CD4-positive, alpha-beta T cell (primary cell): ENCODE results near the gene ZNF106. TPM values are rescaled to one million over a fixed set of nuclear protein-coding genes. Genes with fewer than 3 reads are reported as not detected.

ENCODE experiments used
- ATAC-seq: fragments of 200-7000 bp; cut with Tn5 transposase; one replicate; pipeline ENCODE4 v1.10.0; 2022; ENCODE audit warnings: mild to moderate bottlenecking; ENCODE audit not compliant: poor library complexity
- CTCF ChIA-PET: fragments of 350-600 bp; sonication (Branson Sonifier 250); formaldehyde crosslinking; loops from one replicate; lab custom pipeline; 2021; ENCODE audit warnings: antibody characterized with exemption, inconsistent platforms; lab: Charles Lee
- POLR2A ChIA-PET: fragments of 350-600 bp; sonication (Branson Sonifier 250); formaldehyde crosslinking; loops from one replicate; lab custom pipeline; 2021; ENCODE audit warnings: antibody characterized with exemption, inconsistent platforms; lab: Charles Lee
- DNase-seq, 14 experiments: peaks; one replicate each; pipeline ENCODE4 v3.0.0-alpha.2; 2013 to 2020; ENCODE audit warnings: mixed read lengths in 2 of 14
- H3K27ac ChIP-seq, 2 donors: one replicate each; pipeline versions ENCODE4 v1.5.1 to v1.7.0; 2013; ENCODE audit warnings: low read length in 2 of 2, low read depth in 1 of 2, mild to moderate bottlenecking in 1 of 2
- H3K27me3 ChIP-seq, 2 experiments: 1 replicate in 1 of 2; 2 replicates in 1 of 2; pipeline versions ENCODE4 v1.6.1 to v1.7.0; 2013; ENCODE audit warnings: low read length in 2 of 2, control low read depth in 1 of 2, mild to moderate bottlenecking in 1 of 2, moderate library complexity in 1 of 2; ENCODE audit not compliant: insufficient read depth in 2 of 2, control insufficient read depth in 1 of 2
- H3K36me3 ChIP-seq: one replicate; pipeline ENCODE4 v1.6.1; 2013; ENCODE audit warnings: low read length, control low read depth; ENCODE audit not compliant: insufficient read depth
- H3K4me1 ChIP-seq: one replicate; pipeline ENCODE4 v1.6.1; 2013; ENCODE audit warnings: low read length, control low read depth; ENCODE audit not compliant: insufficient read depth
- H3K4me3 ChIP-seq: one replicate; pipeline ENCODE4 v1.5.1; 2013; ENCODE audit warnings: mild to moderate bottlenecking, low read length, moderate library complexity
- H3K9me3 ChIP-seq, 2 experiments: 1 replicate in 1 of 2; 2 replicates in 1 of 2; pipeline versions ENCODE4 v1.6.1 to v1.7.0; 2013; ENCODE audit warnings: low read length in 2 of 2, mild to moderate bottlenecking in 2 of 2, control low read depth in 1 of 2, moderate library complexity in 1 of 2; ENCODE audit not compliant: control insufficient read depth in 1 of 2, insufficient read depth in 1 of 2
- H3K27ac Mint-ChIP-seq: one replicate; pipeline ENCODE4 v1.8.0; 2020; ENCODE audit warnings: mixed read lengths
- H3K27me3 Mint-ChIP-seq: one replicate; pipeline ENCODE4 v1.8.0; 2021; ENCODE audit warnings: mixed read lengths
- H3K36me3 Mint-ChIP-seq: one replicate; pipeline ENCODE4 v1.8.0; 2021; ENCODE audit warnings: low read depth, mixed read lengths
- H3K4me1 Mint-ChIP-seq: one replicate; pipeline ENCODE4 v1.8.0; 2021; ENCODE audit warnings: low read depth, mixed read lengths
- H3K4me3 Mint-ChIP-seq: one replicate; pipeline ENCODE4 v1.8.0; 2020; ENCODE audit warnings: mild to moderate bottlenecking, mixed read lengths
- H3K9me3 Mint-ChIP-seq: one replicate; pipeline ENCODE4 v1.8.0; 2020; ENCODE audit warnings: mixed read lengths
- CTCF ChIP-seq: fragments of 200-600 bp; IDR thresholded peaks from one replicate; pipeline ENCODE4 v1.8.0; 2022; ENCODE audit warnings: antibody characterized with exemption, mild to moderate bottlenecking
- intact Hi-C, 2 experiments: fragments of 100-400 bp; cut with DNase I in 1 of 2; cut with micrococcal nuclease in 1 of 2; formaldehyde crosslinking; loops; one replicate each; pipeline versions ENCODE4 v1.15.1 to v1.9.0; 2023 to 2025; cut with DNase I, micrococcal nuclease
- total RNA-seq, 174 experiments: library from RNA in 2 of 174; stranded (reverse) in 2 of 174; gene quantifications; one replicate each; pipeline ENCODE4 v1.2.3 and lab custom pipeline; 2021 to 2026

The ZNF106 gene
- total RNA-seq, 2 experiments from 2014 or later, result 30.9 to 31.4 TPM

DNA sequence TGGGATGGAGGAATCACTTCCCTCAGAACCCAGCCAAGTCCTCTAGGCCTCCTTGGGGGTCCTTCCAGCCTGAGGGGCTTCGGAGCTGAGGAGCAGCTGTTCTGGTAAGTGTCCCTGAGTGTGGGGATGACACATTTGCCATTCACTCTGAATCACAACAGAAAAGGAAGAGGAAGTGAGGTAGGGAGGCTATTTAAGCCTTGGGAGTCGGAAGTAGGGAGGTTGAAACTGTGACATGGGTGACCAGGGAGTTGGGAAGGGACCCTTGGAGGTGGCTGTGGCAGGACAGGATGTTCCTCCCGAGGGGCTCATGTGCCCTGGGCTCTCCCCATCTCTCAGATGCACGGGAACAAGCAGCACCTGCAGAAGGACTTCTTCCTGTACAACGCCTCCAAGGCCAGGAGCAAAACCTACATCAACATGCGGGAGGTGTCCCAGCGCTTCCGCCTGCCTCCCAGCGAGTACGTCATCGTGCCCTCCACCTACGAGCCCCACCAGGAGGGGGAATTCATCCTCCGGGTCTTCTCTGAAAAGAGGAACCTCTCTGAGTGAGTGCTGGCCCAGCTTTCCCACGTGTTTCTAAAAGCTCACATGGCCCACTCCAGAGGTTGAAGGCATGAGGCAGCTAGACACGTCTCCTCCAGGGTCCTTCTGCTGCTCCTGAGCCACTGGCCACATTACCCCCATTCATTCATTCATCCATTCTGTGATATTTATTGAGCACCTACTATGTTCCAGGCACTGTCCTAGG lies 88.3 kb downstream of the ZNF106 start:
- Mint-ChIP-seq H3K27ac (no peak overlapping the region), H3K4me3 (no peak overlapping the region), H3K36me3 (peaks cover 26% of the 10 kb centered on the region), H3K9me3 (no peaks in the 10 kb centered on the region), H3K4me1 (no peaks in the 10 kb centered on the region), H3K27me3 (no peaks in the 10 kb centered on the region)
- no peak for DNase-seq
- H3K4me1 ChIP-seq, result no peaks in the 10 kb centered on the region
- POLR2A ChIA-PET, result no interaction called here
- TF ChIP-seq CTCF, result no peak
- H3K9me3 ChIP-seq, result no peaks in the 10 kb centered on the region
- intact Hi-C loops, result no loop called here
- peaks cover 3% of the 10 kb centered on the region for H3K36me3 ChIP-seq
- H3K4me3 ChIP-seq, result no peak overlapping the region
- CTCF ChIA-PET, result no interaction called here
- ATAC-seq, result no peak
- H3K27ac ChIP-seq, result no peak overlapping the region
- no peaks in the 10 kb centered on the region for H3K27me3 ChIP-seq

GRCh38 chr15:42401544-42402454 lies 89.1 kb downstream of the ZNF106 start:
- Histone ChIP-seq H3K27ac (no peak overlapping the region), H3K36me3 (peaks cover 3% of the 10 kb centered on the region), H3K27me3 (no peaks in the 10 kb centered on the region), H3K4me3 (no peak overlapping the region), H3K4me1 (no peaks in the 10 kb centered on the region), H3K9me3 (no peaks in the 10 kb centered on the region)
- TF ChIP-seq CTCF, result no peak
- no peak for ATAC-seq
- H3K4me3 Mint-ChIP-seq, result no peak overlapping the region
- H3K27me3 Mint-ChIP-seq, result no peaks in the 10 kb centered on the region
- CTCF ChIA-PET, result no interaction called here
- intact Hi-C loops, result no loop called here
- no peaks in the 10 kb centered on the region for H3K9me3 Mint-ChIP-seq
- no peaks in the 10 kb centered on the region for H3K4me1 Mint-ChIP-seq
- POLR2A ChIA-PET, result interaction anchor here (1.3 kb wide), 1 partner anchor 25 kb away, joined by 3 read pairs; no protein-coding TSS in a partner anchor
- peaks cover 26% of the 10 kb centered on the region for H3K36me3 Mint-ChIP-seq
- H3K27ac Mint-ChIP-seq, result no peak overlapping the region
- peak in 1 of 14 experiments; percentile 35 for DNase-seq

DNA sequence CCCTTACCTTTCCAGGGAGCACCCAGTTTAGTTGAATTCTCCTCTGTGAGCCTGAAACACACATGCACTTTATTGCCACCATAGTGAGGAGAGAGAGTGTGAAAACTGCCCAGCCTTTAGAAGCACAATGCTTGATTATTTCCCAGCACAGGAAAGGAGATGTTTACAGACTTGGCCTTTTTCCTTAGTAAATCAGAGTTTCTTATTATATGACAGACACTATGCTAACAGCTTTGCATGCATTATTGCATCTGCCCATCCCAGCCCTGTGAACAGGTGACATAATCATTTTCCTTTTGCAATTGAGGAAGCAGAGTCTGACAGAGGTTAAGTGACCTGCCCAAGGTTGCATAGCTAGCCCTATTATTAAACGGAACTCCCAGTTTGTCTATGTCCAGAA lies 95.1 kb downstream of the ZNF106 start:
- POLR2A ChIA-PET, result no interaction called here
- intact Hi-C loops, result no loop called here
- ATAC-seq (no peak), DNase-seq (no peak)
- peaks cover 13% of the 10 kb centered on the region for H3K36me3 Mint-ChIP-seq
- TF ChIP-seq CTCF, result no peak
- H3K27ac Mint-ChIP-seq, result no peak overlapping the region
- no peaks in the 10 kb centered on the region for H3K4me1 Mint-ChIP-seq
- H3K9me3 Mint-ChIP-seq, result no peaks in the 10 kb centered on the region
- H3K27me3 Mint-ChIP-seq, result no peaks in the 10 kb centered on the region
- Histone ChIP-seq H3K4me1 (no peaks in the 10 kb centered on the region), H3K36me3 (peaks cover 3% of the 10 kb centered on the region), H3K27ac (no peak overlapping the region), H3K4me3 (no peak overlapping the region), H3K9me3 (no peaks in the 10 kb centered on the region), H3K27me3 (no peaks in the 10 kb centered on the region)
- CTCF ChIA-PET, result no interaction called here
- H3K4me3 Mint-ChIP-seq, result no peak overlapping the region
